Mucosa of rectum (tissue), 2 donors: ENCODE measurements around the gene SULT1C3.

Source experiments
- H3K27ac ChIP-seq, 2 donors: one replicate each; pipeline ENCODE4 v1.7.0; 2013; ENCODE audit warnings: inconsistent platforms in 2 of 2, low read depth in 2 of 2, low read length in 2 of 2
- H3K27me3 ChIP-seq, 2 donors: one replicate each; pipeline ENCODE4 v1.7.0; 2013; ENCODE audit warnings: low read length in 2 of 2; ENCODE audit not compliant: control insufficient read depth in 2 of 2, insufficient read depth in 2 of 2
- H3K36me3 ChIP-seq, 2 donors: one replicate each; pipeline ENCODE4 v1.7.0; 2013; ENCODE audit warnings: low read length in 2 of 2; ENCODE audit not compliant: control insufficient read depth in 2 of 2, insufficient read depth in 2 of 2
- H3K4me1 ChIP-seq, 2 donors: one replicate each; pipeline ENCODE4 v1.7.0; 2013; ENCODE audit warnings: low read length in 2 of 2, mild to moderate bottlenecking in 1 of 2; ENCODE audit not compliant: control insufficient read depth in 2 of 2, insufficient read depth in 2 of 2
- H3K4me3 ChIP-seq, 2 donors: one replicate each; pipeline ENCODE4 v1.7.0; 2013; ENCODE audit warnings: low read length in 2 of 2
- H3K9ac ChIP-seq, 2 donors: one replicate each; pipeline ENCODE4 v1.7.0; 2013; ENCODE audit warnings: low read length in 2 of 2, low read depth in 1 of 2, mild to moderate bottlenecking in 1 of 2
- H3K9me3 ChIP-seq, 2 donors: one replicate each; pipeline ENCODE4 v1.7.0; 2013; ENCODE audit warnings: low read length in 2 of 2; ENCODE audit not compliant: control insufficient read depth in 2 of 2
- donor health status: healthy.
- donor health status: Normal muscosa, but diverticular disease.

The SULT1C3 gene

DNA sequence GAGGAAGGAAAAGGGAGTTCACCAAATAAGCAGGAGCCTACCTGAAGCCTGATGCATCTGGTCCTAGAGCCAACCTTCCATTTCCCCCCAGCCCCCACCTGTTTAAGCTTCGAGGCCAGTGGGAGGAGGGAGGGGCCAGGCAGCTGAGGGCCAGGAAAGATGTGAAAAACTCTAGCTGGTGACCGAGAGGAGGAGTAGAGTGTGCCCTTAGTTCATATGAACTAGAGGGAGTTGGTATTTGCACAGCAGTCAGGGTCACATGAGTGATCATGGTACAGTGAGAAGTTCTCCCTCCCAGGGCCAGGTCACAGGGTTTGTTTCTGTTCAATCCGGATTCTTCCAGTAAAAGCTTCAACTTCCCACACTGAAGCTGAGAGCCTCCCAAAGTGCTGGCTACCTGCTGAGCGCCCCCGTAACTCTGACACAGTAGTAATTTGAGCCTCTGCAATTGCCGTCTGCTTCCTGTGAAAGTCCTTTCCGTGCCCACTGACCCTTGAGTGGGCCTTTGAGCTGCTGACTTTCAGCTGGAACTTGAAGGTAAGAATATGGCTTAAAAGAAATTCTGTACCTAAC is 48.9 kb downstream of the SULT1C3 start, which contains the start of gene SULT1C2:
Gene SULT1C2, plus strand, starts transcription at position 362 of the 573 bp plus-strand sequence. CDS start 4,773 bp downstream, outside the sequence.
- Histone ChIP-seq H3K4me3 (no peak within 1 kb of the TSS), H3K9me3 (no peaks in the 10 kb centered on the region), H3K36me3 (no peaks in the 10 kb centered on the region), H3K27ac (no peak within 1 kb of the TSS), H3K4me1 (peaks cover 0 to 2% of the 10 kb centered on the region in 2 donors), H3K9ac (no peak within 1 kb of the TSS), H3K27me3 (no peaks in the 10 kb centered on the region)

DNA sequence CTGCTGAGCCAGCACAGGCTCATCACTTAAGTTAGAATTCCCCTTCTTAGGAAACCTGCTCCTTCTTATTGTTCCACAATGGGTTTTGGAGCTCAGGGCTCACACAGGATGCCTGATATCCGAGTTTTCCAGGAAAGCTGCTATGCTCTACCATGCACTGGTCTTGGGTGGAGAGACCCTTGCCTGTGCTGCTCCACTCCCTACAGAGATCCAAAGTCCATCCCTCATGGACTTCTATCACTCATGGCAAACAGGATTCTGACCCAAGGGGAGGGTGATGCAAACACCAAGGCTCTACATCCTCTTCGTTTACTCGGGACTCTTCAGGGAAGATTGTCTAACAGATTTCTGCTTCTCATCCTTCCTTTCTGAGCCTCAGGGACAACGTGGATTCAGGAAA is 54.1 kb downstream of the SULT1C3 start:
- Histone ChIP-seq H3K27ac (no peak overlapping the region), H3K36me3 (no peaks in the 10 kb centered on the region), H3K4me3 (no peak overlapping the region), H3K9ac (no peak overlapping the region), H3K4me1 (peaks cover 0 to under 1% of the 10 kb centered on the region in 2 donors), H3K9me3 (no peaks in the 10 kb centered on the region), H3K27me3 (no peaks in the 10 kb centered on the region)

GRCh38 chr2:108297436-108298141 is 57.8 kb downstream of the SULT1C3 start:
- no peaks in the 10 kb centered on the region for H3K36me3 ChIP-seq

GRCh38 chr2:108301558-108301957 is 61.8 kb downstream of the SULT1C3 start:
- H3K9me3 ChIP-seq: no peaks in the 10 kb centered on the region
- H3K27ac ChIP-seq: no peak overlapping the region
- no peaks in the 10 kb centered on the region for H3K36me3 ChIP-seq
- H3K4me1 ChIP-seq: no peaks in the 10 kb centered on the region
- H3K9ac ChIP-seq: no peak overlapping the region
- H3K27me3 ChIP-seq: no peaks in the 10 kb centered on the region
- no peak overlapping the region for H3K4me3 ChIP-seq

More at GRCh38 chr2:108297436-108298141, 57.8 kb downstream of the SULT1C3 start:
- Histone ChIP-seq H3K9ac (no peak overlapping the region), H3K4me3 (no peak overlapping the region), H3K27ac (no peak overlapping the region), H3K9me3 (no peaks in the 10 kb centered on the region), H3K27me3 (no peaks in the 10 kb centered on the region), H3K4me1 (no peaks in the 10 kb centered on the region)

- Histone ChIP-seq H3K27ac (no peak overlapping the region), H3K9me3 (no peaks in the 10 kb centered on the region), H3K9ac (no peak overlapping the region), H3K4me3 (no peak overlapping the region), H3K4me1 (no peaks in the 10 kb centered on the region), H3K27me3 (no peaks in the 10 kb centered on the region), H3K36me3 (no peaks in the 10 kb centered on the region)
Observed at GRCh38 chr2:108304975-108305374, 65.2 kb downstream of the SULT1C3 start.

DNA sequence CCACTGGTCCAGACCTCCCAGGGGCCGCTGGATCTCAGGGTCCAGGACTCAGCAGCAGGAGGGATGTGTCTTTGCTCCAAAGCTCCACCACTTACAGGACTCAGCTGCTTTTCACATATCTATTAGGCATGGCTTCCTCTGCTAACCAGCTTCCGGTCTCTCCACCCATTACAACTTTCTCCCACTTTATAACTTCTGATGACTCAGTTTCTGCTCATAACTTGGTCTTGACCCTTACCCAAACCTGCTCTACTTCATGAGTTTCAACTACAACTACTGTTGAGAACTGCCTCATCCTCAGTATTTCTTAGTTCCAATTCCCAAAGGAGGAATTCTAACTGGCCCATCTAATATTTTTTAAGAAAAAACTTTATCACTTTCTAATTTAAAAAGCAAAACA is 66.1 kb downstream of the SULT1C3 start:
- H3K36me3 ChIP-seq: no peaks in the 10 kb centered on the region
- H3K27me3 ChIP-seq: no peaks in the 10 kb centered on the region
- no peaks in the 10 kb centered on the region for H3K9me3 ChIP-seq
- H3K4me3 ChIP-seq: no peak overlapping the region
- no peaks in the 10 kb centered on the region for H3K4me1 ChIP-seq
- H3K27ac ChIP-seq: no peak overlapping the region
- H3K9ac ChIP-seq: no peak overlapping the region

- Histone ChIP-seq H3K36me3 (no peaks in the 10 kb centered on the region), H3K4me3 (no peak overlapping the region), H3K9me3 (no peaks in the 10 kb centered on the region), H3K4me1 (peaks cover 9% of the 10 kb centered on the region in 2 donors), H3K9ac (no peak overlapping the region), H3K27me3 (no peaks in the 10 kb centered on the region), H3K27ac (no peak overlapping the region)
Observed at GRCh38 chr2:108309903-108310302, 70.1 kb downstream of the SULT1C3 start.
